ENCODE data around the gene ARHGEF5.

DNA sequence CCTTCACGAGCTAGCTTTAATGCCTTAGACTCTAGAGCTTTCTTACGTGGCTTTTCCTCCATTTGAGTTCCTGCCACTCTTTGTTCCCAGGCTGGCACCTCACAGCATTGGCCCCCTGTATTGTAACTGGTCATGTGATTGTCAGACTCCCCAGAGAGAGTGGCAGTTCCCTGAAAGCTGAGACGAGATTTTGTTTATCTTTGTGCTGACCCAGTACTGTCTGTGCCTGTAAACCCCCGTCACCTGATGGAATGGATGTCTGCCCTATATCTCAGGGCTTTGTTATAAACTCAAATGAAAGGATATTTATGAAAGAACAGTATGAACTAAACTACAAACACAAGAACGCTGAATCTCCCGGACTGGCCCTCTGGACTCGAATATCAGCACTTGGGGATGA lies 35.3 kb downstream of the ARHGEF5 start:
- TF ChIP-seq, protein P1, sequence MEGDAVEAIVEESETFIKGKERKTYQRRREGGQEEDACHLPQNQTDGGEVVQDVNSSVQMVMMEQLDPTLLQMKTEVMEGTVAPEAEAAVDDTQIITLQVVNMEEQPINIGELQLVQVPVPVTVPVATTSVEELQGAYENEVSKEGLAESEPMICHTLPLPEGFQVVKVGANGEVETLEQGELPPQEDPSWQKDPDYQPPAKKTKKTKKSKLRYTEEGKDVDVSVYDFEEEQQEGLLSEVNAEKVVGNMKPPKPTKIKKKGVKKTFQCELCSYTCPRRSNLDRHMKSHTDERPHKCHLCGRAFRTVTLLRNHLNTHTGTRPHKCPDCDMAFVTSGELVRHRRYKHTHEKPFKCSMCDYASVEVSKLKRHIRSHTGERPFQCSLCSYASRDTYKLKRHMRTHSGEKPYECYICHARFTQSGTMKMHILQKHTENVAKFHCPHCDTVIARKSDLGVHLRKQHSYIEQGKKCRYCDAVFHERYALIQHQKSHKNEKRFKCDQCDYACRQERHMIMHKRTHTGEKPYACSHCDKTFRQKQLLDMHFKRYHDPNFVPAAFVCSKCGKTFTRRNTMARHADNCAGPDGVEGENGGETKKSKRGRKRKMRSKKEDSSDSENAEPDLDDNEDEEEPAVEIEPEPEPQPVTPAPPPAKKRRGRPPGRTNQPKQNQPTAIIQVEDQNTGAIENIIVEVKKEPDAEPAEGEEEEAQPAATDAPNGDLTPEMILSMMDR (conservative IDR thresholded peaks at IDR 0.05 in 1 of 2, IDR thresholded peaks at IDR 0.05 in 1 of 2; ENCODE audit: low read depth in 1 of 2, low read length in 2 of 2): no peak
- no peak for TF ChIP-seq EZH2 (IDR thresholded peaks at IDR 0.05; ENCODE audit: low read length, missing control alignments)
